Kidney (tissue), 14 donors: ENCODE data around the gene ORM2. TPM values are rescaled to one million over a fixed set of nuclear protein-coding genes. Genes with fewer than 3 reads are reported as not detected.

Experiments used
- DNase-seq, 5 donors: peaks; one replicate each; pipeline ENCODE4 v3.0.0-alpha.2; 2013 to 2020
- FAIRE-seq: peaks from 2 replicates; lab custom pipeline; 2012; peaks lifted over from hg19 to GRCh38; lab: Jason Lieb, UNC
- H3K27ac ChIP-seq, 2 donors: one replicate each; pipeline ENCODE4 v1.7.0; 2013; ENCODE audit warnings: low read depth in 2 of 2, low read length in 2 of 2, inconsistent platforms in 1 of 2
- H3K27me3 ChIP-seq: one replicate; pipeline ENCODE4 v1.7.1; 2013; ENCODE audit warnings: low read length, inconsistent platforms; ENCODE audit not compliant: control insufficient read depth, insufficient read depth
- H3K36me3 ChIP-seq, 3 donors: one replicate each; pipeline versions ENCODE4 v1.7.0 to v1.7.1; 2013; ENCODE audit warnings: low read length in 3 of 3, control low read depth in 1 of 3, inconsistent platforms in 1 of 3; ENCODE audit not compliant: insufficient read depth in 3 of 3, control insufficient read depth in 2 of 3
- H3K4me1 ChIP-seq, 3 donors: one replicate each; pipeline versions ENCODE4 v1.7.0 to v1.7.1; 2013; ENCODE audit warnings: low read length in 3 of 3, inconsistent platforms in 1 of 3, low read depth in 1 of 3; ENCODE audit not compliant: control insufficient read depth in 2 of 3, insufficient read depth in 2 of 3
- H3K4me3 ChIP-seq, 3 donors: one replicate each; pipeline versions ENCODE4 v1.7.0 to v1.8.1; 2013; ENCODE audit warnings: low read length in 3 of 3, control low read depth in 1 of 3, inconsistent platforms in 1 of 3
- H3K9ac ChIP-seq, 3 donors: one replicate each; pipeline versions ENCODE4 v1.7.0 to v1.7.1; 2013; ENCODE audit warnings: low read length in 3 of 3, control low read depth in 1 of 3, inconsistent platforms in 1 of 3
- H3K9me3 ChIP-seq, 3 donors: one replicate each; pipeline versions ENCODE4 v1.7.0 to v1.7.1; 2013; ENCODE audit warnings: low read length in 3 of 3, control low read depth in 1 of 3, inconsistent platforms in 1 of 3; ENCODE audit not compliant: control insufficient read depth in 2 of 3, insufficient read depth in 1 of 3
- intact Hi-C: fragments of 100-400 bp; cut with DNase I; formaldehyde crosslinking; loops from one replicate; pipeline ENCODE4 v1.11.1; 2022
- polyA plus RNA-seq: library from polyadenylated mRNA; stranded (reverse); fragments of 350-450 nt; fragmentation: Illumina TruSeq; extraction: RNeasy Lipid Tissue Mini Kit (QIAGEN cat#74804); gene quantifications from one replicate; pipeline ENCODE4 v1.2.3, GENCODE V29; 2014; ENCODE audit warnings: low read depth, low replicate concordance; ENCODE audit not compliant: insufficient read depth
- total RNA-seq: library from RNA; stranded (reverse); fragmentation: NEBNext Ultra II Directional; extraction: Animal tissue kit (Norgen Biotek cat#: 25700); gene quantifications from one replicate; pipeline ENCODE4 v1.2.1, GENCODE V29; 2021
- TF ChIP-seq, protein P1 (sequence below): IDR thresholded peaks from 3 replicates; pipeline ENCODE4 v1.5.1; 2012; ENCODE audit warnings: mild to moderate bottlenecking, moderate library complexity, borderline replicate concordance; ENCODE audit not compliant: insufficient read depth; ENCODE audit errors: extremely low read depth
- donor health status: control.
- donor health status: control.
- donor health status: control.
- donor health status: control.
- donor health status: control.
- donor health status: DM: yes; HTN: yes; CAD: no.
- donor health status: Normal renal cell carcinoma (clear cell type).

ORM2 gene
- total and polyA plus RNA-seq, 2 donors from 2014 or later: not detected

DNA sequence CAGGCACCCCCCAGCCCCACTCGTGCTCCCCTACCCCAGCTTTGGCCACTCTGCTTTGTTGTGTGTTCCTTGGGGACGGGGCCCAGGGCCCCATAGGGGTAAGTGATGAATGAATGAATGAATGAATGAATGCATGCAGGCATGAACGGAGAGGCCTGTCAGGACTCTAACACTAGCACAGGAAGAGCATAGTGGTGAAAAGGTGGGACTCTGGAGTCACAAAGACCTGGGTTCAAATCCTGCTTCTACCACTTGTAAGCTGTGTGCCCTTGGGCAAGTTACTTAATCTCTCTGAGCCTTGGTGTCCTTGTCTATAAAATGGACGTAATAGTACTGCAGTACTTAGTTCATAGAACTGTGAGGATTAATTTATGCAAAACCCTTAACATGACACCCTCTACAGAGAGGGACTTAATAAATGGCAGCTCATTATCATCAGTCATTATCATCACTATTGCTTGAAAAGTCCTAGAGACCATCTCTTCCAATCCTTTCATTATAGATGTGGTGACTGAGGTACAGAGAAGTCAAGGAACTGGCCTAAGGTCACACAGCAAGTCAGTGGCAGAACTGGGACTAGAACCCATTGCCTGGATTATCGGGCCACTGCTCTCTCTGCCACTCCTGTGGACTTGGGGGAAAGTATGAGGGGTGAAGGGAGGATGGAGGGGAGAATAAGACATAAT, 13.2 kb downstream of the ORM2 start:
- Histone ChIP-seq H3K9ac (no peak overlapping the region), H3K36me3 (peaks cover 9 to 13% (median 10%) of the 10 kb centered on the region in 3 donors), H3K27ac (no peak overlapping the region), H3K4me3 (no peak overlapping the region), H3K27me3 (no peaks in the 10 kb centered on the region), H3K4me1 (no peaks in the 10 kb centered on the region), H3K9me3 (no peaks in the 10 kb centered on the region)
- FAIRE-seq (no peak), DNase-seq (peak in 1 of 5 donors; percentile 15)
- TF ChIP-seq, protein P1, sequence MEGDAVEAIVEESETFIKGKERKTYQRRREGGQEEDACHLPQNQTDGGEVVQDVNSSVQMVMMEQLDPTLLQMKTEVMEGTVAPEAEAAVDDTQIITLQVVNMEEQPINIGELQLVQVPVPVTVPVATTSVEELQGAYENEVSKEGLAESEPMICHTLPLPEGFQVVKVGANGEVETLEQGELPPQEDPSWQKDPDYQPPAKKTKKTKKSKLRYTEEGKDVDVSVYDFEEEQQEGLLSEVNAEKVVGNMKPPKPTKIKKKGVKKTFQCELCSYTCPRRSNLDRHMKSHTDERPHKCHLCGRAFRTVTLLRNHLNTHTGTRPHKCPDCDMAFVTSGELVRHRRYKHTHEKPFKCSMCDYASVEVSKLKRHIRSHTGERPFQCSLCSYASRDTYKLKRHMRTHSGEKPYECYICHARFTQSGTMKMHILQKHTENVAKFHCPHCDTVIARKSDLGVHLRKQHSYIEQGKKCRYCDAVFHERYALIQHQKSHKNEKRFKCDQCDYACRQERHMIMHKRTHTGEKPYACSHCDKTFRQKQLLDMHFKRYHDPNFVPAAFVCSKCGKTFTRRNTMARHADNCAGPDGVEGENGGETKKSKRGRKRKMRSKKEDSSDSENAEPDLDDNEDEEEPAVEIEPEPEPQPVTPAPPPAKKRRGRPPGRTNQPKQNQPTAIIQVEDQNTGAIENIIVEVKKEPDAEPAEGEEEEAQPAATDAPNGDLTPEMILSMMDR: no peak
- intact Hi-C loops: no loop called here

DNA sequence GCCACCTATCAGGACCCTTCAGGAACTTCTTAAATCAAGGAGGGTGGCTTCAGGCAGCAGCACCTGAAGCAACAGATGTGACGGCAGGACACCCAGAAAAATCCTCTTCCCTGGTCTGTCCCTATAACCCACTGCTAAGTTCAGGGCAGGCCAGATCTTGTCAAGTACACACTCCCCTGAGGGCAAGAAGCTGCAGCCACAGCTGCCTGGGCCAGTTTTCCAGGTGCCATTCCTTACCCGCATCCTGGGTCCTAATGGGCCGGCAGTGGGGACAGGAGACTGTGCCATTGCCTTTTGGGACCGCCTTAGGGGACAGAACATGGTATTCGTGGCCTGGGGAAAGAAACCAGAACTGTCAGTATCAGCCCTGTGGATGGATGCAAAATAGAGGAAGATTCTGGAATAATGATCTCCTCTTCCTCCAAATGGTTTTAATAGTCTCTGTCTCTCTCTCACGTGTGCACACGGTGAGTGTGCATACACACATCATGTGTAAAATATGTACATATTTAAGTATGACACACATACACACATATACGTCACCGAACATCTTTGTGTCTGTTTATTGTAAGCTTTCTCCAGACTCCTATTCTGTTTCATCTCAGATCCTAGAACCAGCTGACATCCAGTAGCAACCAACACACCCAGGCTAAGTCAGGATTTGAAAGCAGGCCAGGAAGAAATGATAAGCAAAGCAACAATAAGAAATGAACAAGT, 14.0 kb downstream of the ORM2 start:
- intact Hi-C loops: no loop called here
- TF ChIP-seq, protein P1: no peak
- Histone ChIP-seq H3K27me3 (no peaks in the 10 kb centered on the region), H3K27ac (no peak overlapping the region), H3K9ac (no peak overlapping the region), H3K4me1 (peaks cover 0 to 2% (median 2%) of the 10 kb centered on the region in 3 donors), H3K36me3 (peaks cover 4 to 14% (median 12%) of the 10 kb centered on the region in 3 donors), H3K4me3 (no peak overlapping the region), H3K9me3 (no peaks in the 10 kb centered on the region)
- no peak for FAIRE-seq
- peak in 1 of 5 donors; percentile 38 for DNase-seq

DNA sequence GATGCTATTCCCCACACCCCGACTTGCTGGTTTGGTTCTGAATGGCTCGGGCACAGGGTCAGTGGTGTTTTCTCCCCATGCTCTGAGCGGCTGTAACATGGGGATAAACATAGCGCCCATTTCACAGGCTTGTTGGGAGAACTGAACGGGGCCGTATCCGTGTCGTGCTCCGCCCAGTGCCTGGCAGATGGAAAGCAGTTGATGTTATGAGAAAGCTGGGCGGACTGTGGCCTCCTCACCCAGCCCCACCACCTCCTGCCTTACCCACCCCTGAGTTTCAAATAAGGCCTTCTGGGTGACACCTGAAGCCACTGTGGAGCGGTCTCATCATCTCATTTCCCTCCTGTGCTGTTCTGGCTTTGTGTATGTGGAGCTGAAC, 14.5 kb downstream of the ORM2 start:
- Histone ChIP-seq H3K9me3 (no peaks in the 10 kb centered on the region), H3K4me3 (no peak overlapping the region), H3K9ac (no peak overlapping the region), H3K36me3 (peaks cover 5 to 14% (median 12%) of the 10 kb centered on the region in 3 donors), H3K27ac (no peak overlapping the region), H3K4me1 (peaks cover 0 to 7% (median 3%) of the 10 kb centered on the region in 3 donors), H3K27me3 (no peaks in the 10 kb centered on the region)
- intact Hi-C loops: no loop called here
- FAIRE-seq (no peak), DNase-seq (peak in 1 of 5 donors; percentile 30)
- TF ChIP-seq, protein P1: no peak
